Iris pigment epithelial cell (primary cell): ENCODE measurements around the gene SLC14A1.
"Not testable (repeated sequence)": the region's sequence is repeated elsewhere in the genome, so short reads cannot be mapped to it uniquely, and the experiment has no call there.

Experiments
- DNase-seq: peaks from one replicate; pipeline ENCODE4 v3.0.0-alpha.2; 2011; ENCODE audit warnings: low read depth

SLC14A1 gene

GRCh38 chr18:45757644-45758043, 33.7 kb downstream of the SLC14A1 start:
- not testable (repeated sequence) for DNase-seq

- DNase-seq: no peak
Observed at GRCh38 chr18:45760462-45761036, 36.6 kb downstream of the SLC14A1 start.

GRCh38 chr18:45761512-45762114, 37.6 kb downstream of the SLC14A1 start:
- no peak for DNase-seq

- peak; percentile 76 for DNase-seq
Observed at GRCh38 chr18:45764000-45764686, 40.2 kb downstream of the SLC14A1 start.

GRCh38 chr18:45765796-45766195, 41.8 kb downstream of the SLC14A1 start:
- DNase-seq: no peak

- peak; percentile 96 for DNase-seq
Observed at GRCh38 chr18:45771587-45772480, 47.9 kb downstream of the SLC14A1 start.

- DNase-seq: peak; percentile 51
Observed at GRCh38 chr18:45774065-45774521, 50.1 kb downstream of the SLC14A1 start.

GRCh38 chr18:45775241-45775676, 51.3 kb downstream of the SLC14A1 start:
- peak; percentile 80 for DNase-seq

GRCh38 chr18:45775743-45776142, 51.8 kb downstream of the SLC14A1 start:
- no peak for DNase-seq

GRCh38 chr18:45777393-45777792, 53.4 kb downstream of the SLC14A1 start:
- DNase-seq: peak; percentile 95

- peak; percentile 51 for DNase-seq
Observed at GRCh38 chr18:45780568-45780967, 56.6 kb downstream of the SLC14A1 start.

GRCh38 chr18:45782662-45783061, 58.7 kb downstream of the SLC14A1 start:
- DNase-seq: no peak

GRCh38 chr18:45783097-45784075, 59.4 kb downstream of the SLC14A1 start:
- DNase-seq: peak; percentile 68

GRCh38 chr18:45785134-45785533, 61.2 kb downstream of the SLC14A1 start:
- DNase-seq: peak; percentile 77

- no peak for DNase-seq
Observed at GRCh38 chr18:45786941-45787340, 63.0 kb downstream of the SLC14A1 start.

- DNase-seq: no peak
Observed at GRCh38 chr18:45787346-45787745, 63.4 kb downstream of the SLC14A1 start.

- DNase-seq: no peak
Observed at GRCh38 chr18:45788861-45789260, 64.9 kb downstream of the SLC14A1 start.

- no peak for DNase-seq
Observed at GRCh38 chr18:45792506-45793263, 68.7 kb downstream of the SLC14A1 start.

GRCh38 chr18:45793264-45793965, 69.4 kb downstream of the SLC14A1 start:
- peak; percentile 92 for DNase-seq
